Posterior cingulate gyrus (tissue), 11 donors: ENCODE results near the gene LHFPL6.
"Not testable (repeated sequence)": the region's sequence is repeated elsewhere in the genome, so short reads cannot be mapped to it uniquely, and the experiment has no call there.

Experiments used
- DNase-seq, 10 donors: peaks; one replicate each; pipeline versions ENCODE4 v3.0.0 to v3.0.0-alpha.2; 2020 to 2021; ENCODE audit warnings: mixed read lengths in 3 of 10
- intact Hi-C: fragments of 100-400 bp; cut with DNase I; formaldehyde crosslinking; loops from one replicate; pipeline ENCODE4 v1.15.1; 2023

LHFPL6 gene

GRCh38 chr13:39370048-39370447 is 232.9 kb downstream of the LHFPL6 start:
- intact Hi-C loops: no loop called here
- no peak for DNase-seq

- no peak for DNase-seq
- intact Hi-C loops: no loop called here
These were observed 233.7 kb downstream of the LHFPL6 start for GRCh38 chr13:39369161-39369890.

GRCh38 chr13:39365879-39366278 is 237.1 kb downstream of the LHFPL6 start:
- DNase-seq: no peak
- intact Hi-C loops: no loop called here

GRCh38 chr13:39364947-39365468 is 238.0 kb downstream of the LHFPL6 start:
- no peak for DNase-seq
- intact Hi-C loops: no loop called here

- intact Hi-C loops: no loop called here
- no peak for DNase-seq
These were observed 239.6 kb downstream of the LHFPL6 start for GRCh38 chr13:39363382-39363772.

GRCh38 chr13:39362652-39363381 is 240.2 kb downstream of the LHFPL6 start:
- intact Hi-C loops: no loop called here
- no peak for DNase-seq

- no peak for DNase-seq
- intact Hi-C loops: no loop called here
These were observed 249.0 kb downstream of the LHFPL6 start for GRCh38 chr13:39353988-39354387.

- intact Hi-C loops: no loop called here
- DNase-seq: no peak
These were observed 252.5 kb downstream of the LHFPL6 start for GRCh38 chr13:39350461-39350881.

- no peak for DNase-seq
- intact Hi-C loops: no loop called here
These were observed 253.5 kb downstream of the LHFPL6 start for GRCh38 chr13:39349391-39349960.

- intact Hi-C loops: no loop called here
- peak in 2 of 10 donors; percentile 10 to 57 for DNase-seq
These were observed 254.8 kb downstream of the LHFPL6 start for GRCh38 chr13:39347926-39348901.

- intact Hi-C loops: no loop called here
These were observed 257.0 kb downstream of the LHFPL6 start for GRCh38 chr13:39345982-39346381.

GRCh38 chr13:39341251-39341650 is 261.7 kb downstream of the LHFPL6 start:
- no peak for DNase-seq
- intact Hi-C loops: no loop called here

More at GRCh38 chr13:39345982-39346381, 257.0 kb downstream of the LHFPL6 start:
- no peak for DNase-seq

- intact Hi-C loops, DNase-seq: not testable (repeated sequence)
These were observed 264.9 kb downstream of the LHFPL6 start for GRCh38 chr13:39338114-39338513.

- intact Hi-C loops: no loop called here
- DNase-seq: no peak
These were observed 266.1 kb downstream of the LHFPL6 start for GRCh38 chr13:39336937-39337336.

- intact Hi-C loops: no loop called here
- no peak for DNase-seq
These were observed 266.8 kb downstream of the LHFPL6 start for GRCh38 chr13:39336207-39336606.

GRCh38 chr13:39335721-39336120 is 267.3 kb downstream of the LHFPL6 start:
- intact Hi-C loops: no loop called here
- no peak for DNase-seq

- DNase-seq: no peak
- intact Hi-C loops: no loop called here
These were observed 272.5 kb downstream of the LHFPL6 start for GRCh38 chr13:39330504-39330903.

GRCh38 chr13:39329182-39329639 is 273.8 kb downstream of the LHFPL6 start:
- intact Hi-C loops: no loop called here
- DNase-seq: no peak

- intact Hi-C loops: no loop called here
- no peak for DNase-seq
These were observed 275.9 kb downstream of the LHFPL6 start for GRCh38 chr13:39327172-39327479.

- intact Hi-C loops: no loop called here
- DNase-seq: no peak
These were observed 276.4 kb downstream of the LHFPL6 start for GRCh38 chr13:39326469-39327171.
